SU-DHL-6 (cell line): ENCODE data around the gene GLOD5.

ENCODE experiments used
- CTCF ChIP-seq: fragments of 200-600 bp; sonication (generic); IDR thresholded peaks from one replicate; pipeline ENCODE4 v1.5.1; 2017; ENCODE audit warnings: antibody characterized with exemption, mild to moderate bottlenecking, low read length, moderate library complexity; ENCODE audit not compliant: insufficient read depth, poor library complexity, severe bottlenecking
- EZH2phosphoT487 ChIP-seq: fragments of 200-600 bp; sonication (generic), shearing (Covaris generic); conservative IDR thresholded peaks from 2 replicates; pipeline ENCODE4 v1.6.1; 2018; ENCODE audit warnings: mild to moderate bottlenecking, antibody characterized with exemption, low read length, moderate library complexity, mixed read lengths

- TF ChIP-seq EZH2phosphoT487 (no peak), CTCF (no peak)
These were observed 23.2 kb downstream of the GLOD5 start for GRCh38 chrX:48784726-48785125.
